NCI-H82 (cell line): Measurements from ENCODE around the gene MOB3B.

Experiments
- DNase-seq: peaks from one replicate; lab custom pipeline; 2025; lab: John Stamatoyannopoulos, UW

Gene MOB3B

GRCh38 chr9:27447031-27447683, 82.5 kb downstream of the MOB3B start:
- peak; percentile 4 for DNase-seq

- DNase-seq = peak; percentile 32
Observed at GRCh38 chr9:27445688-27446087, 83.9 kb downstream of the MOB3B start.

DNA sequence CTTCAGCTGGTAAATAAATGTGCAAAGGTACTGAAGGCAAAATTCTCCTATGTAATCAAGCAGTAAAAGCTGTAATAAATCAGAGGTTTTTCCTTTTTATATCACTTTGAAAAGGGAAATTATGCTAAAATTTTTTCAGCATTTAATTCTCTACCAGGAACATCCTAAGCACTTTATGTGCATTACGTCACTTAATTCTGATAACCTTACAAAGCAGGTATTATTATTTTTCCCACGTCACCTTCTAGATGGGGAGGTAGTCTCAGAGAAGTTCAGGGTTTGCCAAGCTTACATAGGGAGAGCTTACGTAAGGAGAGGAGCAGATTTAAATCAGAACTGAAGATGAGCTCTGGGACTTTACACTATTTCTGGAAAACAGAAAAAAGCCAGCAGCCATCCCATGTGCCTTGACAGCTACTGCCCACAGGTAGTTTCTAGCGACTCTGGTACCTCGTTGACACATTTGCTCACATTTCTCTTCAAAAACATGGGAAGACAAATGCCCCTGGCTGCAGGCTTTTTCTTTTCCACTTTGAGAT, 84.5 kb downstream of the MOB3B start:
- DNase-seq = no peak

DNA sequence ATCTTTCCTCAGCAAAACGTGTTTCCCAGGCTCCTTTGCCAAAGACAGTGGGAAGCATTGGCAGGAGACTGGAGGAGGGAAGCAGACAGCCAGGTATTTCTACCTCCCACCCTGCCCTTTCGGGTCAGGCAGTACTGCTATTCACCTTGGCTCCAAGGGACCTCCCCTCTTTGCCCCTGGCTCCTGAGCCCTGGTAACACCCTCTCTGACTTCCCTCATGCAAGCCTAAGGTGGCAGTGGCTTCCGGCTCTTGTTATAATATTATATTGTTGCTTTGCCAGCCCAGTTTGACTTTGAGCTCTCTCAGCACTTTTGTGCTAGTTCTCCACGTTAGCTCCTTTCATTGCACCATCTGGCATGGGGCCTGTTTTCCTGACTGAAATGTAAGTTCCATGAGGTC, 87.2 kb downstream of the MOB3B start:
- no peak for DNase-seq

GRCh38 chr9:27441741-27442070, 87.9 kb downstream of the MOB3B start:
- no peak for DNase-seq

DNA sequence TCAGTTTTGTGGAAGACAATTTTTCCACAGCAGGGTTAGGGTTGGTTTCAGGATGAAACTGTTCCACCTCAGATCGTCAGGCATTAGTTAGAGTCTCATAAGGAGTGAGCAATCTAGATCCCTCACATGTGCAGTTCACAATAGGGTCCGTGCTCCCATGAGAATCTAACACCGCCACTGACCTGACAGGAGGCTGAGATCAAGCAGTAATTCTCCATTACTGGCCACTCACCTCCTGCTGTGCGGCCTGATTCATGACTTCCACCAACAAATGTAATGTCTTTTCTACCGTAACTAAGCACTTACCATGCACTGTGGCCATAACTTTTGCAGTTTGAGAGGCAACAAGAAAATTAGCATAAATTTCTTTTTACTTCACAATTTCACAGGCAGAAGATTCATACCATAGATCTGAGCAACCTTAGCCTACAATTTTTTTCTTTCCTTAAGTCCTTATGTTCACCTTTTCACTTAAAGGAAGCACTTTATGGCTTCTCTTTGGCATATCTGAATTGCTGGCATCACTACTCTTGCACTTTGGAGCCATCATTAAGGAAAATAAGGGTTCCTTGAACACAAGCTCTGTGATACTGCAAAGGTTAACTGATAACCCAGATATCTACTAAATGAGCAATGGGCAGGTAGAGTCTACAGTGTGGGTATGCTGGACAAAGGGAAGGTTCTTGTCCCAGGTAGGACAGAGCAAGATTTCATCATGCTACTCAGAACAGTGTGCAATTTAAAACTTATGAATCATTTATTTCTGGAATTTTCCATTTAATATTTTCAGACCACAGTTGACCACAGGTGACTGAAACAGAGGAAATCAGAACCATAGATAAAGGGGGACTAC, 88.5 kb downstream of the MOB3B start:
- DNase-seq = no peak

DNA sequence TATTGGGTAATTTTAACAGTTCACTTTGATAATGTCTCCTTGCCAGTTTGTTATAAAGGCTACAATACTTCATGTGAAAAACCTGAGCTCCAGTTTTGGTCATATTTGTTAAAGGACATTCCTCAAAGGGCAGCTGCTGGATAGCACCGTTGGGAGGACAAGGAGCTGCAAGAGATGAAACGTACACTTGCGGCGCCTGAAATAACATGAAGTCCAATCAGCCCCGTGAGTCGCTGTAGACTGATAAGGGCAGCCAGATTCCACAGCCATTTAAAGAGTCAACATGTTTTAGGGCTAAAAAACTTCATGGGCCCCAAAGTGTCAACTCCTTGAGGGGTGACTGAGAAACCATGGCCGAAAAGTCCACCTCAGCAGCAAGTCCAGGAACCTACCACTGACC, 91.1 kb downstream of the MOB3B start:
- DNase-seq = no peak

DNA sequence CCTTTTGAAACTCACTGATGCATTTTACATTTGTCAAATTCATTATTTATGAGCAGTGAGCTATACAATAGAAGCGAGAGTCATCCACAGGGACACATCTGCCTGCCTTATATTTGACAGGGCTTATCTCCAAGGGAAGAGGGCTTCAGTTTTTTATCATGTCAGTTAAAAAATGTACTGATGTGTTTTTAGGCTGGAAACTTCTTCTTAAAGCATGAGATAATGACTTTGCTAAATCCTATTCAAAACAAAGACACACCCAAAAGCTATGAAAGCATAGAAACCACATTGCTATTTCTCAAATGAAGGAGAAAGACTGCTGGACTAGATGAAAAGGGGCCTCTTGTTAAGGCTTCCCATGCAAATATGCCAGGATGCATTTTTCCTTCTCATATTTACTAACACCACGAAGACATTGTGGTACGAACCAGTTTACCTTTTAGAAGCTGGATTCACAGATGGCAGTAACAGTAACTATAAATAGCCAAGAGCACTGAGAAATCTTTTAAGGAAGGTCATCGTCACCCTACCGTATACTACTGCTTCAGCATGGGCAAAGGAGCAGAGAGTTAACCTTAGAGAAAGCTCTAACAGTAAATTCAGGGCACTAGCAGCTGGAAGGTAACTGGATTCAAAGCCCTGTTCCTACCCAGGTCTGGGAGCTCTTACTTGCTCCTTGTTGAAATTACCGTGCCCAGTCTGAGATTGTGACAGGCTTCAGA, 91.8 kb downstream of the MOB3B start:
- DNase-seq = no peak

- no peak for DNase-seq
Observed at GRCh38 chr9:27436234-27436633, 93.4 kb downstream of the MOB3B start.

DNA sequence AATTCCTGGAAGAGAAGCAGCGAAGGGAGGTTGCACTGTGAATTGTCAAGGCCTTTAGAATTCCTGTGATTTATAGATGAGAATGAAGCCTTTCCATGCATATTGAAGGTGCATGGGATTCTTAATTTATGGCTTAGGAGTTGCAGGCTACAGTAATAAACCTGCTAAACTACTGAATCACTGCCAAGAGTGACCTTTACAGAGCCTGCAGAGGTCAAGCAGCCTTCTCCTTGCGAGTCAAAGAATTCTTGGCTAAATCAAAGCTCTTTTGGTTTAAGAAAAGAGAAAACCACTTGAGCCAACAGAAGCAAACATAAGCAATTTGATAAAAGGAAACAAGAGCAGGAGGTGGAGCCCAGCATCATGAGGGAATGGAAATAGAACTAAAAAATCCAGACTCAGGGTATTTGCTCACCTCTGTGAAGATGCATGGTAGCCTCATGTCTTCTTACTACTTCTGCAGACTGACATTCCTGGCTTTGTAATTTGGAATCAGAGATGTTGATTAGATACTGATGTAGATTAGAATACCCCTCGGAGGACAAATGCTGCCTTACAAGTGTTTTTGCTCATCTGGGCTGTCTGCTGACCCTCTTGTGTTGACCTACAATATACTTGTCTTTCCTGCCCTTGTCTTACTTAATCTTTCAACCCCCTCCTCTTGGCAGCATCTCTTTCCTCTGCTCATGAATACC, 95.8 kb downstream of the MOB3B start:
- DNase-seq = no peak

GRCh38 chr9:27432308-27432707, 97.3 kb downstream of the MOB3B start:
- DNase-seq = no peak

GRCh38 chr9:27431543-27432147, 98.0 kb downstream of the MOB3B start:
- DNase-seq = no peak

GRCh38 chr9:27430750-27431535, 98.7 kb downstream of the MOB3B start:
- DNase-seq = peak; percentile 20

DNA sequence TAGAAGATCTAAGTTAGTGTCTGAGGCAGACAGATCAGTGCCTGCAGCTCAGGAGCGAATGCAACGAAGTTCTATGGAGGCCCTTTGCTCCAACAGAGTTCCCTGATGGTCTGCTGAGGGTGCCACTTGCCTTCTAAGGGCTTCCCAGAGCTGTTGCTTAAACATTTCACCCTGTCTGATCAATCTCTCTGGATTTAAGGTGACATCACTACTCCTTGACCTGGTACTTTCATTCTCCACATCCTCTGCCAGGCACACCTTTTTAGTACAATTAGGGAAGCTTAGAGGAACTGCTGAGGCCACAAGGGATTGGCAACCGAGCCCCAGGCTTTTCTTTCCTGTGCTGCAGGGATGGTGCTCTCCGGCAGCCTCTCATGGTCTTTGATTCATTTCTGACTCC, 99.7 kb downstream of the MOB3B start:
- no peak for DNase-seq

DNA sequence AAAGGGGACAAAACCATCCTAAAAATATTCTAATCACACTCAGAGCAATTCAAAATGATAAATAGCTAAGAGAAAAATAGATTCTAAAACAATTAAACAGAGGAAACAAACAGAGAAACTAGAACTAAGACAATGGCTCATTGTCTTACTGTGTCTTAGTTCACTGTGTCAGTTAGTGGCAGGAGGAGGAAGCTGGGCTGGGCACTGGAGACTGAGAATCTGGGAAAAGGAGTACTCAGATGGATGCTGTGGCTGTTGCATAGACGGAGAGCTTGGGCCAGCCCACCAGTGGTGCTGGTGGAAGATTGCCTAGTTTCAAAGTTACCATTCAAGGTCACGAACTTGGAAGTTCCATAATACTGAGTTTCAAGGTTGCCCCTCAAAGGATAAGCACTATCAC, 100.2 kb downstream of the MOB3B start:
- no peak for DNase-seq

DNA sequence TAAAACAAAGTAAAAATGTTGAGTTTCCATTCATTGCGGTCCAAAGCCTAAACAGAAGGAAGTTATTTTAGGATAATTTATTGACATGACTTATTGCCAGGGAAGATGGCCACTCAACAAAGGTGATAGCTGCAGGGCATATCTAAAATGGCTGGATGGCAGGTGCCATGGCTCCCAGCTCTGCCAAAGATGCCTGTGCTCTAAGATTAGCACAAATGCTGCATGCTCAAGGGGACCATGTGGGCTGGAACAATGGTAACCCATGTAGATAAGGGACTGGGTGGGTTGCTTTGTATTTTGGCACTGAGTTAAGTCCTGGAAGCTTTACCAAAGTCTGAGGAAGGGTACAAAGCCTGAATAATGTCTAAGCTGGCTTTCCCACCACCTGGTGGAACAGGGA, 101.1 kb downstream of the MOB3B start:
- DNase-seq = no peak

DNA sequence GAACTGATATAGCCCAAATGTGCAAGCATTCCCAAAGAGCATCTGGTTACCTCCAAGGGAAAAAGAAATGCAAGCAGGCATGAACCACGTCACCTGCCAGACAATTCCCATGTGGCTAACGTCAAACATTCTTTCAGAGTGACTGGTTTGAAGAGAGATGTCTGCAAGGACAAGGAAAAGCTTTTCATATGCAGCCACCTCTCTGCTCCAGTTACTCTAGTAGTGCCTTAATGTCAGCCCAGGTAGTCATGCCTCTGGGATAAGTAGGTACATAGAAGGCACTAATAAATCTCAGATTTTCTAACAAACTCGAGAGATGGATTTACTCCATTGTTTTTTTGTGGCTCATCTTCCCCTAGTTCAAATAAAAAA, 102.4 kb downstream of the MOB3B start:
- DNase-seq = no peak

DNA sequence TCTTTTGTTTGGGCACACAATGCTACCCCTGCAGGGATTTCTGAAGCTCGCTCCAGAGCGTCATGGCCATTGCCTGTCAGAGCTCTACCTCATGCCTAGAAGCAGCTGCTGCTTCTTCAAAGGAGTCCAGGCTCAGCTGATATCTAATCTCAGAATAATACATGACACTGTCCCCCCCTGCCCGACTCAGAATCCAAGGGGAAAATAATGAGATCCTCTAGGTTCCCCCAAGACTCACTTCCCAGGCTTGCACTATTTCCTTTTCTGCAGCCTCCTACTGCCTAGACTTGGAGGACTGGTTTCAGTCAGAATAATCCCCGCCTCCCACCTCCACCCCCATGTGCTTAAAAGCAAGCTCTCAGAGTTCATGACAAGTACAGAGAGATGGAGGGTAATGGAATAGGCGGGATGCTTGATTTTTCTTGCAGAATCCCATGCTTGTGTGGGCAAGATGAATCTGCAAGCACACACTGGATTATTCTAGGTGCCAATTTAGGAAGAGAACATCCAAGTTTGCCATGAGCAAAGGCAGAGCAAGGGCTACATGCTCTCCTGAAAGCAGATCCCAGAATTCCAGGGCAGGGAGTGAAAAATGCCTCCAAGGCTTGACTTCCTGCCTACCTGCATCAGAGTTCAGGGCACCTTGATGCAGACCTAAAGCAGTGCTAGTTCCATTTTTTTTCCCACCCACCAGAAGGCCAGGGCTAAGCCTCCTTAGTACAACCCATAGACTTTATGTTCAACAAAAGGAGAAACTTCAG, 102.9 kb downstream of the MOB3B start:
- no peak for DNase-seq

DNA sequence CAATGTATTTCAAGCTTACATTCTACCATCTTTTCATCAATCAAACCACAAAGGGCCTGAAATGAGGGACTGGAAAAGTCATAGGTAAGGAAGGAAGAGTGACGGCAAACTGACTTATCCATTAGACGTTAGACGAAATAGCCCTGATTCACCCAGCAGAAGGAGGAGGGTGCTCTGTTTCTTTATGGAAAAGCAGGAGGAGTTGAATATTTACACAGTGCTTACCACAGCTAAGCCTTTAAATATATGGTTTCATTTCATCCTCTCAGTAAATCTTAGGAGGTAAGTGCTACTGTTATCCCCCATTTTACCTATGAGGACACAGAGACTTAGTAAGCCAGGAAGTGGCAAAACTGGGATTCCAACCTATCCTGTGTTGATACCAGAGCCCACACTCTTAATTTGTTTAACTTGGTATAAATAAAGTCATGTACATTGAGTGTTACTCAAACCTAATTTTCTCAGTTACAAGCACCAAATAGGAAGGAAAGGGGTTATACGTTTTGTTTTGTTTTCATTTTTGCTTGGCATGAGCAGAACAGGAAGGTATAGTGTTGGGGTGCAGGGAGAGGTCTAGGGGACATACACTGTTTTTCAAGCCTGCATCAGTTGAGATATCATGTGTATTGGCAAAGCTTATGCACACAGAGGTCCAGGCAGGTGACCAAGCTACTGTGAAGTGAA, 103.6 kb downstream of the MOB3B start:
- DNase-seq = no peak
